HepG2 (cell line): ENCODE results near the gene CLEC16A. TPM values are rescaled to one million over a fixed set of nuclear protein-coding genes. Genes with fewer than 3 reads are reported as not detected.

Source experiments
- ATAC-seq: fragments of 200-7000 bp; cut with Tn5 transposase; 3 replicates; pipeline ENCODE4 v1.9.1; 2020; ENCODE audit warnings: mild to moderate bottlenecking, moderate library complexity
- BruUV-seq: library from RNA; stranded (reverse); fragments of 400-500 nt; replicated peaks from 2 replicates; lab custom pipeline; 2021; lab: Mats Ljungman, UMichigan
- CTCF ChIA-PET: fragments of 300-600 bp; formaldehyde crosslinking; extraction: SDS; loops from one replicate; lab custom pipeline; 2021; ENCODE audit warnings: low total read pairs, inconsistent platforms, low intra/inter-chr PET ratio; lab: Yijun Ruan, JAX
- POLR2A ChIA-PET: fragments of 350-600 bp; sonication (Branson Sonifier 250); formaldehyde crosslinking; loops from one replicate; lab custom pipeline; 2020; ENCODE audit warnings: antibody characterized with exemption, inconsistent platforms; lab: Yijun Ruan, JAX
- DNase-seq: peaks from one replicate; pipeline ENCODE4 v3.0.0-alpha.2; 2015; ENCODE audit warnings: low spot score
- FAIRE-seq: peaks from 3 replicates; lab custom pipeline; 2011; peaks lifted over from hg19 to GRCh38; lab: Jason Lieb, UNC
- H2AFZ ChIP-seq: one replicate; pipeline ENCODE4 v1.6.1; 2011; ENCODE audit warnings: low read length, inconsistent platforms
- H3K27ac ChIP-seq: fragments of 300-600 bp; 3 replicates; pipeline ENCODE4 v1.8.0; 2011; ENCODE audit warnings: mixed run types, mild to moderate bottlenecking, mixed read lengths, low read length, inconsistent platforms; ENCODE audit not compliant: insufficient read depth; ENCODE audit errors: extremely low read length
- H3K27me3 ChIP-seq, 2 experiments: fragments of 200-600 bp in 1 of 2; 2 replicates in 1 of 2; 3 replicates in 1 of 2; pipeline versions ENCODE4 v1.6.0 to v1.8.0; 2011; ENCODE audit warnings: low read length in 2 of 2, mild to moderate bottlenecking in 2 of 2, moderate library complexity in 2 of 2, inconsistent platforms in 1 of 2; ENCODE audit not compliant: insufficient read depth in 2 of 2, control insufficient read depth in 1 of 2
- H3K36me3 ChIP-seq, 2 experiments: fragments of 200-600 bp in 1 of 2; replicated peaks in 1 of 2; 2 replicates in 1 of 2; 3 replicates in 1 of 2; pipeline versions ENCODE4 v1.5.1 to v1.8.0; 2011; ENCODE audit warnings: low read length in 2 of 2, inconsistent platforms in 1 of 2; ENCODE audit not compliant: insufficient read depth in 2 of 2, control insufficient read depth in 1 of 2
- H3K4me1 ChIP-seq: 2 replicates; pipeline ENCODE4 v1.5.1; 2012; ENCODE audit warnings: low read length, inconsistent platforms; ENCODE audit not compliant: insufficient read depth
- H3K4me2 ChIP-seq: 2 replicates; pipeline ENCODE4 v1.6.0; 2011; ENCODE audit warnings: low read depth, low read length, inconsistent platforms
- H3K4me3 ChIP-seq, 3 experiments: fragments of 200-600 bp in 1 of 3; sonication (generic), shearing (Covaris generic) in 1 of 3; replicated peaks in 1 of 3; 2 replicates each; pipeline ENCODE4 v1.5.1; 2011 to 2016; ENCODE audit warnings: low read length in 3 of 3, inconsistent platforms in 2 of 3, low read depth in 2 of 3, mild to moderate bottlenecking in 2 of 3, control low read depth in 1 of 3, mixed read lengths in 1 of 3; ENCODE audit not compliant: insufficient read depth in 1 of 3
- H3K79me2 ChIP-seq: one replicate; pipeline ENCODE4 v1.6.1; 2011; ENCODE audit warnings: low read length, inconsistent platforms; ENCODE audit not compliant: insufficient read depth
- H3K9ac ChIP-seq: 2 replicates; pipeline ENCODE4 v1.6.0; 2011; ENCODE audit warnings: mild to moderate bottlenecking, low read depth, low read length, inconsistent platforms; ENCODE audit not compliant: insufficient read depth
- H3K9me3 ChIP-seq: 2 replicates; pipeline ENCODE4 v1.5.1; 2012; ENCODE audit warnings: mild to moderate bottlenecking, low read length
- H4K20me1 ChIP-seq: 2 replicates; pipeline ENCODE4 v1.6.0; 2011; ENCODE audit warnings: inconsistent platforms, mild to moderate bottlenecking, low read length, moderate library complexity; ENCODE audit not compliant: insufficient read depth
- AKAP8 ChIP-seq: sonication (generic); formaldehyde crosslinking; IDR thresholded peaks from 2 replicates; pipeline ENCODE4 v1.5.1; 2020; ENCODE audit warnings: mild to moderate bottlenecking, missing genetic modification reagents
- MLLT10 ChIP-seq: sonication (generic); formaldehyde crosslinking; IDR thresholded peaks from 2 replicates; pipeline ENCODE4 v1.4.0; 2020; ENCODE audit warnings: missing genetic modification reagents
- PHF5A ChIP-seq: IDR thresholded peaks from one replicate; pipeline ENCODE4 v1.6.1; 2018; ENCODE audit warnings: low read depth, missing genetic modification reagents; ENCODE audit not compliant: unreplicated experiment
- PLSCR1 ChIP-seq: sonication (generic); formaldehyde crosslinking; IDR thresholded peaks from 2 replicates; pipeline ENCODE4 v1.5.0; 2020; ENCODE audit warnings: missing genetic modification reagents, mild to moderate bottlenecking, borderline replicate concordance
- ZNF687 ChIP-seq: sonication (generic); formaldehyde crosslinking; IDR thresholded peaks from 2 replicates; pipeline ENCODE4 v1.5.1; 2020; ENCODE audit warnings: mild to moderate bottlenecking, missing genetic modification reagents, moderate library complexity
- WGBS: methylation state at CpG from one replicate; pipeline ENCODE4 v1.1.6; 2017; ENCODE audit warnings: low lambda C conversion rate; 5-methylcytosine and 5-hydroxymethylcytosine counted together
- in situ Hi-C: cut with HindIII; loops from 2 replicates; pipeline ENCODE4 v1.10.0; 2017; ENCODE audit warnings: low pct_unique_long_range_greater_than_20kb; ENCODE audit not compliant: extremely low pct_ligation_motif_present
- intact Hi-C: fragments of 100-400 bp; cut with micrococcal nuclease; formaldehyde crosslinking; loops from one replicate; pipeline ENCODE4 v1.10.0; 2022; ENCODE audit not compliant: unreplicated experiment
- polyA plus RNA-seq, 8 experiments: library from polyadenylated mRNA; depleted of rRNA in 3 of 8; stranded (reverse) in 7 of 8; unstranded in 1 of 8; fragments of >200 nt; fragmentation: Illumina TruSeq in 4 of 8; extraction: Trizol in 4 of 8; gene quantifications; 2 replicates each; pipeline versions ENCODE4 v1.2.1 to v1.2.3, GENCODE V29; 2011 to 2016; ENCODE audit warnings: low read depth in 4 of 8, missing spikeins in 1 of 8, mixed read lengths in 1 of 8; ENCODE audit not compliant: insufficient read depth in 1 of 8
- total RNA-seq, 5 experiments: library from RNA; depleted of rRNA; stranded (reverse); fragments of >200 nt; fragmentation: Illumina TruSeq; extraction: Trizol; gene quantifications; 2 replicates each; pipeline ENCODE4 v1.2.3, GENCODE V29; 2016; ENCODE audit warnings: low read depth in 1 of 5
- TF ChIP-seq, protein P1 (sequence below): IDR thresholded peaks from 2 replicates; pipeline ENCODE4 v1.6.1; 2012; ENCODE audit warnings: low read depth, low read length, improper control_type of control experiment

The CLEC16A gene
- total and polyA plus RNA-seq, 2 of the 13 experiments (the other 11 are each of a cell fraction or from before 2014, with no cell fraction given), result 8.5 to 10.3 TPM

DNA sequence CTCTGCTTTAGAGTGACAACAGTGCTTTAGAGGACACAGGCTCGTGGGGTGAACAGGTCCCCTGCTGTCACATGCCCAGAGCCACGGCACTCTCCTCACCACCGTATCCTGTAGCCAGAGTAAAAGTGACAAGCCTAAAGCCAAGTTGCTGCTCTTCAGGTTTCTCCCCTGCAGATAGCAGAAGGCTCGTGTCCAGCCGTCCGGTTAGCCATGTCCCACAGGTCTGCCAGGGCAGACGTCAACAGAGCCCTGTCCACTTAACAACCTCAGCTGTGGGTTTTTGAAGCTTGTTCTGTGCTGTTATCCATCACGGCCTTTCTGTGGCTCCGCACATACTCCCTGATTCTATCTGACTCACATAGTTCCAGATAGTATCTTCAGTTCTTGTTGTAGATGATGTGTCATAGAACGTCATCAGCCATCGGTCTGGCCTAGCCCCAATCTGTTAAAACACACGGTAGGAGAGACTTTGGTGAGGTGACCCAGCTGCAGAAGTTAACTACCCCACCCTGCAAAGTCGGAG lies 211.0 kb downstream of the CLEC16A start:
- BruUV-seq, result no TSS peak
- H3K4me3 ChIP-seq, result no peak overlapping the region
- no peak overlapping the region for H3K4me2 ChIP-seq
- ATAC-seq, result no peak
- no peak for DNase-seq
- TF ChIP-seq AKAP8 (CRISPR knock-in tag) (no peak), PLSCR1 (CRISPR knock-in tag) (0 out of 2 replicates have a peak, but pooled peaks have one; percentile 50), ZNF687 (CRISPR knock-in tag) (no peak), MLLT10 (CRISPR knock-in tag) (no peak), PHF5A (CRISPR knock-in tag) (no peak)
- TF ChIP-seq, protein P1, sequence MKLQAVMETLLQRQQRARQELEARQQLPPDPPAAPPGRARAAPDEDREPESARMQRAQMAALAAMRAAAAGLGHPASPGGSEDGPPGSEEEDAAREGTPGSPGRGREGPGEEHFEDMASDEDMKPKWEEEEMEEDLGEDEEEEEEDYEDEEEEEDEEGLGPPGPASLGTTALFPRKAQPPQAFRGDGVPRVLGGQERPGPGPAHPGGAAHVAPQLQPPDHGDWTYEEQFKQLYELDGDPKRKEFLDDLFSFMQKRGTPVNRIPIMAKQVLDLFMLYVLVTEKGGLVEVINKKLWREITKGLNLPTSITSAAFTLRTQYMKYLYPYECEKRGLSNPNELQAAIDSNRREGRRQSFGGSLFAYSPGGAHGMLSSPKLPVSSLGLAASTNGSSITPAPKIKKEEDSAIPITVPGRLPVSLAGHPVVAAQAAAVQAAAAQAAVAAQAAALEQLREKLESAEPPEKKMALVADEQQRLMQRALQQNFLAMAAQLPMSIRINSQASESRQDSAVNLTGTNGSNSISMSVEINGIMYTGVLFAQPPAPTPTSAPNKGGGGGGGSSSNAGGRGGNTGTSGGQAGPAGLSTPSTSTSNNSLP, result no peak
- peaks cover 19% of the 10 kb centered on the region for H3K4me1 ChIP-seq
- in situ Hi-C loops, result no loop called here
- H4K20me1 ChIP-seq, result no peaks in the 10 kb centered on the region
- FAIRE-seq, result no peak
- H3K9me3 ChIP-seq, result no peaks in the 10 kb centered on the region
- H2AFZ ChIP-seq, result no peak overlapping the region
- H3K9ac ChIP-seq, result no peak overlapping the region
- H3K79me2 ChIP-seq, result no peaks in the 10 kb centered on the region
- POLR2A ChIA-PET, result no interaction called here
- intact Hi-C loops, result no loop called here
- no peaks in the 10 kb centered on the region for H3K36me3 ChIP-seq
- CTCF ChIA-PET, result no interaction called here
- H3K27ac ChIP-seq, result no peak overlapping the region
- H3K27me3 ChIP-seq, result no peaks in the 10 kb centered on the region
- 86% methylated on average over 13 of the region's 13 CpGs for WGBS
